Hepatocyte (in vitro differentiated cells): ENCODE results near the gene LIN9. TPM values are rescaled to one million over a fixed set of nuclear protein-coding genes. Genes with fewer than 3 reads are reported as not detected.
A peak's percentile ranks its signal among the peaks of the same experiment; 100 is the strongest.

Source experiments
- DNase-seq: peaks from one replicate; pipeline ENCODE4 v3.0.0-alpha.2; 2016; ENCODE audit warnings: low spot score
- H2AFZ ChIP-seq: fragments of 200-600 bp; sonication (generic); 2 replicates; pipeline ENCODE4 v1.6.0; 2016; ENCODE audit warnings: antibody characterized with exemption, mild to moderate bottlenecking
- H3K27ac ChIP-seq: fragments of 200-600 bp; sonication (generic); 2 replicates; pipeline ENCODE4 v1.5.1; 2016; ENCODE audit warnings: mild to moderate bottlenecking
- H3K27me3 ChIP-seq: fragments of 200-600 bp; sonication (generic); 2 replicates; pipeline ENCODE4 v1.6.1; 2016
- H3K36me3 ChIP-seq: fragments of 200-600 bp; sonication (generic); replicated peaks from 2 replicates; pipeline ENCODE4 v1.5.1; 2016; ENCODE audit warnings: low read depth; ENCODE audit not compliant: insufficient read depth
- H3K4me1 ChIP-seq: fragments of 200-600 bp; sonication (generic); 2 replicates; pipeline ENCODE4 v1.5.1; 2016; ENCODE audit warnings: mild to moderate bottlenecking, moderate library complexity; ENCODE audit not compliant: insufficient read depth
- H3K4me2 ChIP-seq: fragments of 200-600 bp; sonication (generic); 2 replicates; pipeline ENCODE4 v1.6.0; 2016
- H3K4me3 ChIP-seq: fragments of 200-600 bp; sonication (generic); 2 replicates; pipeline ENCODE4 v1.5.1; 2016; ENCODE audit warnings: mild to moderate bottlenecking
- H3K79me2 ChIP-seq: fragments of 200-600 bp; sonication (generic); 2 replicates; pipeline ENCODE4 v1.6.0; 2017; ENCODE audit warnings: mild to moderate bottlenecking
- H3K9me2 ChIP-seq: fragments of 200-600 bp; sonication (generic); replicated peaks from 2 replicates; pipeline ENCODE4 v1.6.0; 2017; ENCODE audit warnings: mild to moderate bottlenecking; ENCODE audit not compliant: insufficient read depth
- H3K9me3 ChIP-seq: fragments of 200-600 bp; sonication (generic); 2 replicates; pipeline ENCODE4 v1.5.1; 2016; ENCODE audit warnings: low read depth, mild to moderate bottlenecking
- H4K20me1 ChIP-seq: fragments of 200-600 bp; sonication (generic); 2 replicates; pipeline ENCODE4 v1.6.0; 2016; ENCODE audit warnings: mild to moderate bottlenecking; ENCODE audit not compliant: insufficient read depth, poor library complexity, severe bottlenecking
- EZH2 ChIP-seq: fragments of 200-600 bp; sonication (generic); IDR thresholded peaks from 2 replicates; pipeline ENCODE4 v1.6.1; 2016; ENCODE audit warnings: antibody characterized with exemption, mild to moderate bottlenecking, borderline replicate concordance
- EZH2phosphoT487 ChIP-seq: fragments of 200-600 bp; sonication (generic); IDR thresholded peaks from one replicate; pipeline ENCODE4 v1.6.1; 2018; ENCODE audit warnings: antibody characterized with exemption, mild to moderate bottlenecking, low read depth, moderate library complexity; ENCODE audit not compliant: unreplicated experiment, severe bottlenecking
- WGBS: methylation state at CpG from one replicate; pipeline ENCODE4 v1.1.6; 2016; ENCODE audit warnings: low lambda C conversion rate; ENCODE audit errors: missing lambda C conversion rate; 5-methylcytosine and 5-hydroxymethylcytosine counted together
- polyA plus RNA-seq: library from polyadenylated mRNA; unstranded; fragments of >200 nt; fragmentation: Nextera tagmentation; extraction: Ambion mirVana; gene quantifications from 2 replicates; pipeline ENCODE4 v1.2.1, GENCODE V29; 2016
- total RNA-seq: library from RNA; depleted of rRNA; stranded (reverse); fragments of >200 nt; gene quantifications from 2 replicates; pipeline ENCODE4 v1.2.3, GENCODE V29; 2014
- TF ChIP-seq, protein P1 (sequence below): fragments of 200-600 bp; sonication (generic); IDR thresholded peaks from 2 replicates; pipeline ENCODE4 v1.5.1; 2016; ENCODE audit warnings: antibody characterized with exemption, mild to moderate bottlenecking; ENCODE audit not compliant: poor library complexity

The LIN9 gene
- total and polyA plus RNA-seq, 2 experiments from 2014 or later: 2.9 to 6.2 TPM

GRCh38 chr1:226349801-226350518 lies 41.0 kb upstream of the LIN9 start:
- peak overlapping the region; percentile 65 for H3K4me2 ChIP-seq
- H4K20me1 ChIP-seq: no peaks in the 10 kb centered on the region
- TF ChIP-seq, protein P1, sequence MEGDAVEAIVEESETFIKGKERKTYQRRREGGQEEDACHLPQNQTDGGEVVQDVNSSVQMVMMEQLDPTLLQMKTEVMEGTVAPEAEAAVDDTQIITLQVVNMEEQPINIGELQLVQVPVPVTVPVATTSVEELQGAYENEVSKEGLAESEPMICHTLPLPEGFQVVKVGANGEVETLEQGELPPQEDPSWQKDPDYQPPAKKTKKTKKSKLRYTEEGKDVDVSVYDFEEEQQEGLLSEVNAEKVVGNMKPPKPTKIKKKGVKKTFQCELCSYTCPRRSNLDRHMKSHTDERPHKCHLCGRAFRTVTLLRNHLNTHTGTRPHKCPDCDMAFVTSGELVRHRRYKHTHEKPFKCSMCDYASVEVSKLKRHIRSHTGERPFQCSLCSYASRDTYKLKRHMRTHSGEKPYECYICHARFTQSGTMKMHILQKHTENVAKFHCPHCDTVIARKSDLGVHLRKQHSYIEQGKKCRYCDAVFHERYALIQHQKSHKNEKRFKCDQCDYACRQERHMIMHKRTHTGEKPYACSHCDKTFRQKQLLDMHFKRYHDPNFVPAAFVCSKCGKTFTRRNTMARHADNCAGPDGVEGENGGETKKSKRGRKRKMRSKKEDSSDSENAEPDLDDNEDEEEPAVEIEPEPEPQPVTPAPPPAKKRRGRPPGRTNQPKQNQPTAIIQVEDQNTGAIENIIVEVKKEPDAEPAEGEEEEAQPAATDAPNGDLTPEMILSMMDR: no peak
- peak; percentile 52 for DNase-seq
- no peaks in the 10 kb centered on the region for H3K36me3 ChIP-seq
- peak overlapping the region; percentile 60 for H2AFZ ChIP-seq
- H3K4me3 ChIP-seq: no peak overlapping the region
- H3K79me2 ChIP-seq: no peaks in the 10 kb centered on the region
- no peaks in the 10 kb centered on the region for H3K9me2 ChIP-seq
- peak overlapping the region; percentile 94 for H3K27ac ChIP-seq
- H3K27me3 ChIP-seq: no peaks in the 10 kb centered on the region
- H3K9me3 ChIP-seq: no peaks in the 10 kb centered on the region
- WGBS: 38% methylated on average over 18 of the region's 18 CpGs
- H3K4me1 ChIP-seq: peaks cover 18% of the 10 kb centered on the region

GRCh38 chr1:226349081-226349480 lies 40.1 kb upstream of the LIN9 start:
- no peak overlapping the region for H2AFZ ChIP-seq
- H3K79me2 ChIP-seq: no peaks in the 10 kb centered on the region
- no peak for DNase-seq
- H3K4me2 ChIP-seq: no peak overlapping the region
- no peaks in the 10 kb centered on the region for H3K9me3 ChIP-seq
- no peaks in the 10 kb centered on the region for H4K20me1 ChIP-seq
- WGBS: 97% methylated on average over 11 of the region's 11 CpGs
- H3K27ac ChIP-seq: no peak overlapping the region
- peaks cover 18% of the 10 kb centered on the region for H3K4me1 ChIP-seq
- no peak overlapping the region for H3K4me3 ChIP-seq
- H3K9me2 ChIP-seq: no peaks in the 10 kb centered on the region
- TF ChIP-seq, protein P1: no peak
- TF ChIP-seq EZH2 (no peak), EZH2phosphoT487 (no peak)
- no peaks in the 10 kb centered on the region for H3K27me3 ChIP-seq
- H3K36me3 ChIP-seq: no peaks in the 10 kb centered on the region

DNA sequence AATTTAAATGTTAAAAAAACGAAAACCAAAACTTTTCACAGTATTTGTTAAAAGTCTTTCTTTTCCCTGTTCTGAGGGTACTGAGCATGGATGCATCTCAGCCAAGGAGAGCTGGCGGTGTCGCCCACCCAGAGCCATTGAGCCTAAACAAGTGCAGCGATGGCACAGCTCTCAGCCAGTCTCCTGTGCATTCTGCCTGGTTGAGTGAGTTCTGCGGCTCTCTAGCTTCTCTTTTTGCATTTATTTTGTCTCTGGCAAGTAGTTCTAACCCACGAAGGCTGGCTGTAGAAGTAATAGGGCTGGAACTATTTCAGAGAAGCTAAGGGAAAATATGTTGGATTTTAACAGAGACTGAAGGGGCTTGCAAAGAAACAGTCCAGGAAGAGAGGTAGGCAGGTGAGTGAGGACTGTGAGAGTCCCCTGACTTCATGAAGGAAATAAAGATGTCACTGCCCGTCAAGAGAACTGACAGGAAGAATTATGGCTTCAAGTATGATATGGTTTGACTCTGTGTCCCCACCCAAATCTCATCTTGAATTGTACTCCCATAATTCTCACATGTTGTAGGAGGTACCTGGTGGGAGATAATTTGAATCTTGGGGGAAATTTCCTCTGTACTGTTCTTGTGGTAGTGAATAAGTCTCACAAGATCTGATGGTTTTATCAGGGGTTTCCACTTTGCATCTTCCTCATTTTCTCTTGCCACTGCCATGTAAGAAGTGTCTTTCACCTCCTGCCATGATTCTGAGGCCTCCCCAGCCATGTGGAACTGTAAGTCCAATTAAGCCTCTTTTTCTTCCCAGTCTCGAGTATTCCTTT lies 35.7 kb upstream of the LIN9 start:
- no peak overlapping the region for H3K27ac ChIP-seq
- H3K9me2 ChIP-seq: no peaks in the 10 kb centered on the region
- H3K36me3 ChIP-seq: no peaks in the 10 kb centered on the region
- no peaks in the 10 kb centered on the region for H3K27me3 ChIP-seq
- no peaks in the 10 kb centered on the region for H3K9me3 ChIP-seq
- H3K4me1 ChIP-seq: peaks cover 5% of the 10 kb centered on the region
- no peak overlapping the region for H3K4me3 ChIP-seq
- H2AFZ ChIP-seq: no peak overlapping the region
- TF ChIP-seq, protein P1: no peak
- TF ChIP-seq EZH2 (no peak), EZH2phosphoT487 (no peak)
- H3K79me2 ChIP-seq: no peaks in the 10 kb centered on the region
- 80% methylated on average over 8 of the region's 8 CpGs for WGBS
- H4K20me1 ChIP-seq: no peaks in the 10 kb centered on the region
- no peak for DNase-seq
- H3K4me2 ChIP-seq: no peak overlapping the region
